Esophagus (tissue), 2 donors: Measurements from ENCODE around the gene NT5M. TPM values are rescaled to one million over a fixed set of nuclear protein-coding genes. Genes with fewer than 3 reads are reported as not detected.

Source experiments
- H3K27ac ChIP-seq, 2 donors: one replicate each; pipeline ENCODE4 v1.5.1; 2013; ENCODE audit warnings: low read depth in 2 of 2, mild to moderate bottlenecking in 2 of 2, inconsistent platforms in 1 of 2, low read length in 1 of 2, moderate library complexity in 1 of 2
- H3K27me3 ChIP-seq, 2 donors: one replicate each; pipeline ENCODE4 v1.6.1; 2013; ENCODE audit warnings: low read length in 2 of 2, control low read depth in 1 of 2, mild to moderate bottlenecking in 1 of 2; ENCODE audit not compliant: insufficient read depth in 2 of 2, control insufficient read depth in 1 of 2
- H3K36me3 ChIP-seq, 2 donors: one replicate each; pipeline ENCODE4 v1.6.1; 2013; ENCODE audit warnings: low read length in 1 of 2; ENCODE audit not compliant: control insufficient read depth in 2 of 2, insufficient read depth in 2 of 2
- H3K4me1 ChIP-seq, 2 donors: one replicate each; pipeline ENCODE4 v1.6.1; 2013; ENCODE audit warnings: low read length in 1 of 2; ENCODE audit not compliant: control insufficient read depth in 2 of 2, insufficient read depth in 2 of 2
- H3K4me3 ChIP-seq, 2 donors: one replicate each; pipeline ENCODE4 v1.5.1; 2013; ENCODE audit warnings: low read length in 2 of 2, mild to moderate bottlenecking in 2 of 2, low read depth in 1 of 2, moderate library complexity in 1 of 2
- H3K9me3 ChIP-seq, 2 donors: one replicate each; pipeline ENCODE4 v1.6.1; 2013; ENCODE audit warnings: mild to moderate bottlenecking in 2 of 2, low read depth in 1 of 2, low read length in 1 of 2, moderate library complexity in 1 of 2; ENCODE audit not compliant: control insufficient read depth in 2 of 2, insufficient read depth in 1 of 2
- WGBS, 2 donors: extraction: QIAGEN DNeasy Blood & Tissue Kit; methylation state at CpG; one replicate each; pipeline ENCODE4 v1.1.7; 2013; 5-methylcytosine and 5-hydroxymethylcytosine counted together
- polyA plus RNA-seq, 2 donors: library from polyadenylated mRNA; stranded (reverse); fragments of 200-250 nt; gene quantifications; one replicate each; pipeline ENCODE4 v1.2.3, GENCODE V29; 2013
- donor health status: healthy with polysubstance abuse.
- donor health status: Bipolar disorder and iron deficiency.

NT5M gene
- polyA plus RNA-seq, 2 donors, result 2.1 to 2.4 TPM

GRCh38 chr17:17359271-17359670, 56.1 kb downstream of the NT5M start:
- WGBS, 2 donors, result 78 to 80% methylated on average over 2 of the region's 2 CpGs
- H3K4me3 ChIP-seq, result no peak overlapping the region
- no peaks in the 10 kb centered on the region for H3K9me3 ChIP-seq
- H3K36me3 ChIP-seq, result no peaks in the 10 kb centered on the region
- no peak overlapping the region for H3K27ac ChIP-seq
- peaks cover 0 to 3% of the 10 kb centered on the region in 2 donors for H3K4me1 ChIP-seq
- no peaks in the 10 kb centered on the region for H3K27me3 ChIP-seq

DNA sequence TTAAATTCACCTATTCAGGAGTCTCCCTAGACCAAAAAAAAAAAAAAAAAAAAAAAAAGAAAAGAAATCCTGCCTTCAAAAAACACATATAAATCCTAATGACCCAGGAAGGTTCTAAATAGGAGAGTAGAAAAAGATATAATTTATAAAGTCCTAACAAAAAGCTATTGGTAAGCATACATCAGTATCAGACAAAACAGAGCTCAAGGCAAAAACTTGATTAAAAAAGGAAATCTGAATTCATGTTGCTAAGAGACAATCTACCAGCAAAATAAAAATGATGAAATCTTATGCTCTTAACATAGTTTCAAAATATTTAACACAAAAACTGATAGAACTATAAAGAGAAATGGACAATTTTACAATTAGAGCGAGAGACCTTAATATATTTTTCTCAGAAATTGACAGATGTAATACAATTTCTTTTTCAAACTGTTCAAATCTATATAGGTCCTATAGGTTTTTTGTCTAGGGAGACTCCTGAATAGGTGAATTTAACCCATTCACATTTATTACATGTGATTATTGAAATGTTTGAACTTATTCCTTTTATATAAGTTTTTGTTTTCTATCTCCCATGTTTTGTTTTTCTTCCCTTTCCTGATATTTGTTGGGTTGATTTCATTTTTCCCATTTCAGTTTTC, 57.0 kb downstream of the NT5M start:
- 90 to 97% methylated on average over 1 of the region's 1 CpG for WGBS, 2 donors
- H3K27me3 ChIP-seq, result no peaks in the 10 kb centered on the region
- peaks cover 0 to 3% of the 10 kb centered on the region in 2 donors for H3K4me1 ChIP-seq
- no peaks in the 10 kb centered on the region for H3K9me3 ChIP-seq
- no peaks in the 10 kb centered on the region for H3K36me3 ChIP-seq
- H3K4me3 ChIP-seq, result no peak overlapping the region
- no peak overlapping the region for H3K27ac ChIP-seq

GRCh38 chr17:17361543-17361866, 58.3 kb downstream of the NT5M start:
- H3K4me3 ChIP-seq, result no peak overlapping the region
- peaks cover 0 to 3% of the 10 kb centered on the region in 2 donors for H3K9me3 ChIP-seq
- 74 to 77% methylated on average over 5 of the region's 5 CpGs for WGBS, 2 donors
- peaks cover 0 to 3% of the 10 kb centered on the region in 2 donors for H3K4me1 ChIP-seq
- no peaks in the 10 kb centered on the region for H3K36me3 ChIP-seq
- no peaks in the 10 kb centered on the region for H3K27me3 ChIP-seq
- no peak overlapping the region for H3K27ac ChIP-seq

- H3K4me1 ChIP-seq, result peaks cover 0 to 3% of the 10 kb centered on the region in 2 donors
- peaks cover 0 to 3% of the 10 kb centered on the region in 2 donors for H3K9me3 ChIP-seq
- H3K36me3 ChIP-seq, result no peaks in the 10 kb centered on the region
- no peak overlapping the region for H3K27ac ChIP-seq
- WGBS, 2 donors, result 72 to 80% methylated on average over 12 of the region's 12 CpGs
- no peak overlapping the region for H3K4me3 ChIP-seq
- no peaks in the 10 kb centered on the region for H3K27me3 ChIP-seq
Observed at GRCh38 chr17:17361867-17362539, 58.8 kb downstream of the NT5M start.

GRCh38 chr17:17362540-17362930, 59.4 kb downstream of the NT5M start:
- Histone ChIP-seq H3K4me1 (peaks cover 0 to 3% of the 10 kb centered on the region in 2 donors), H3K27ac (no peak overlapping the region), H3K4me3 (no peak overlapping the region), H3K27me3 (no peaks in the 10 kb centered on the region), H3K9me3 (peaks cover 0 to 3% of the 10 kb centered on the region in 2 donors), H3K36me3 (no peaks in the 10 kb centered on the region)
- 91 to 97% methylated on average over 7 of the region's 7 CpGs for WGBS, 2 donors

DNA sequence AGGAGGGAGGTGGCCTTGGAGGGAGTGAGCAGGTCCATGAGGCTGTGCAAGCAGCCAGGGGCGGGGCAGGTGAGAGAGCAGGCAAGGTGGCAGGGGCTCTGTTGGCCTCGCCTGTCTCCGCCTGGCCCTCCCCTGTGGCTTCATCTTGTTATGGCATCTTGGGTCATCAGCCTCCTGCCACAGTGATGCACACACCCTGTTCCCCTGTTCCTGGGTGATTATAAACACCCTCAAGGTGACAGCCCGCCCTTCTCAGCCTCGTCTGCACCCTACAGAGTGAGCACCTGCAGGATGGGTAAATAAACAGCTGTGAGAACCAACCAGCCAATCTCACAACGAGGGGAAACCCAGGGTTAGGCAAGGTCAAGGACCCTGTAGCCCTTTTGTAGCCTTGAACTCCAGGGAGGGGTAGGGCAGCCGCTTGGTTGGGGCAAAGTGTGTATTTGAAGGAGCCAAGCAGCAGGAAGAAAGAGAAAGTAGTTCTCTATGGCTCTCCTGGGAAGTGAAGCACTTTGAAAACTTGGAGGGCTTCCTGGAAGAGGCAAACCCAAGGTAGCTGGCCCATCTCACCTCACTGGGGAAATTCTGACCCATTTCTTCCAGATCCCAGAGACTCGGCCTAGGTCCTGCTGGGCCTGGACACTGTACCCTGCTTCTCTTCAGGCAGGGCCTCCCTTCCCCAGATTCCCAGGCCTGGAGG, 60.6 kb downstream of the NT5M start:
- Histone ChIP-seq H3K9me3 (peaks cover 0 to 3% of the 10 kb centered on the region in 2 donors), H3K4me3 (no peak overlapping the region), H3K27ac (no peak overlapping the region), H3K4me1 (peaks cover 0 to 3% of the 10 kb centered on the region in 2 donors), H3K27me3 (no peaks in the 10 kb centered on the region), H3K36me3 (no peaks in the 10 kb centered on the region)
- 37 to 75% methylated on average over 7 to 8 of the region's 8 CpGs for WGBS, 2 donors

GRCh38 chr17:17364338-17364667, 61.1 kb downstream of the NT5M start:
- Histone ChIP-seq H3K4me1 (peaks cover 0 to 3% of the 10 kb centered on the region in 2 donors), H3K27me3 (no peaks in the 10 kb centered on the region), H3K36me3 (no peaks in the 10 kb centered on the region), H3K9me3 (peaks cover 0 to 3% of the 10 kb centered on the region in 2 donors), H3K4me3 (no peak overlapping the region), H3K27ac (no peak overlapping the region)
- 51 to 60% methylated on average over 11 of the region's 11 CpGs for WGBS, 2 donors

- WGBS, 2 donors, result 84 to 93% methylated on average over 12 of the region's 12 CpGs
- no peaks in the 10 kb centered on the region for H3K36me3 ChIP-seq
- H3K27ac ChIP-seq, result no peak overlapping the region
- H3K4me1 ChIP-seq, result peaks cover 0 to 3% of the 10 kb centered on the region in 2 donors
- no peaks in the 10 kb centered on the region for H3K27me3 ChIP-seq
- peaks cover 0 to 3% of the 10 kb centered on the region in 2 donors for H3K9me3 ChIP-seq
- H3K4me3 ChIP-seq, result no peak overlapping the region
Observed at GRCh38 chr17:17365476-17366110, 62.4 kb downstream of the NT5M start.

GRCh38 chr17:17366235-17366634, 63.1 kb downstream of the NT5M start:
- Histone ChIP-seq H3K27ac (no peak overlapping the region), H3K36me3 (no peaks in the 10 kb centered on the region), H3K4me1 (peaks cover 0 to 3% of the 10 kb centered on the region in 2 donors), H3K27me3 (no peaks in the 10 kb centered on the region), H3K9me3 (peaks cover 0 to 3% of the 10 kb centered on the region in 2 donors), H3K4me3 (no peak overlapping the region)
- WGBS, 2 donors, result 98 to 100% methylated on average over 1 of the region's 1 CpG
